Measurements from ENCODE around the gene HLA-E. TPM values are rescaled to one million over a fixed set of nuclear protein-coding genes. Genes with fewer than 3 reads are reported as not detected.
A peak's percentile ranks its signal among the peaks of the same experiment; 100 is the strongest.
"Not testable (repeated sequence)": the region's sequence is repeated elsewhere in the genome, so short reads cannot be mapped to it uniquely, and the experiment has no call there.

The HLA-E gene
- total and polyA plus RNA-seq, 2 of the 13 experiments (the other 11 are each of a cell fraction or from before 2014, with no cell fraction given) = 45.2 to 90.4 TPM

- peaks cover 25% of the 10 kb centered on the region for H3K4me1 ChIP-seq (ENCODE audit: insufficient read depth, low read length)
- intact Hi-C loops (cut with micrococcal nuclease; ENCODE audit: unreplicated experiment) = loop anchor here (2.0 to 5.0 kb wide), 2 partner anchors 115 to 240 kb away; partner anchors contain the start of gene TUBB
- H4K20me1 ChIP-seq (ENCODE audit: insufficient read depth, low read length); H3K36me3 ChIP-seq (replicated peaks in 1 of 2; ENCODE audit: control insufficient read depth in 1 of 2, insufficient read depth in 2 of 2, low read length in 2 of 2); H3K9ac ChIP-seq (ENCODE audit: insufficient read depth, low read depth, low read length); H3K9me3 ChIP-seq (ENCODE audit: low read length); H3K27ac ChIP-seq (ENCODE audit: extremely low read length, insufficient read depth, low read length); BruUV-seq (replicated peaks); H3K79me2 ChIP-seq (ENCODE audit: insufficient read depth, low read length); H2AFZ ChIP-seq (ENCODE audit: low read length): not testable (repeated sequence)
- in situ Hi-C loops (cut with HindIII; ENCODE audit: extremely low pct_ligation_motif_present, low pct_unique_long_range_greater_than_20kb) = loop anchor here (5.0 to 10.0 kb wide), 4 partner anchors 60 to 243 kb away; partner anchors contain the start of genes DHX16 and TUBB
- WGBS (ENCODE audit: low lambda C conversion rate) = under 1% methylated on average over 18 of the region's 19 CpGs
- peak; percentile 88 for FAIRE-seq
- H3K4me2 ChIP-seq (ENCODE audit: low read depth, low read length) = peak overlapping the region; percentile 75
- peak; percentile 78 for DNase-seq (ENCODE audit: low spot score)
- peaks cover 0 to 43% of the 10 kb centered on the region in 2 experiments; a peak in 3 of 5 replicates for H3K27me3 ChIP-seq (ENCODE audit: control insufficient read depth in 1 of 2, insufficient read depth in 2 of 2, low read length in 2 of 2)
- POLR2A ChIA-PET = interaction anchor here (1.0 to 1.5 kb wide), 5 partner anchors 59 to 249 kb away, joined by 3 to 9 read pairs (median 6); partner anchors contain the start of genes GNL1 and PRR3
- peak; percentile 99 for ATAC-seq
- H3K4me3 ChIP-seq (replicated peaks in 1 of 3; ENCODE audit: insufficient read depth in 1 of 3, low read depth in 2 of 3, low read length in 3 of 3) = peak overlapping the region in 1 of 3 experiments; percentile 52; a peak in 1 of 6 replicates
- CTCF ChIA-PET (ENCODE audit: low intra/inter-chr PET ratio, low total read pairs) = interaction anchor here (1.0 to 6.0 kb wide), 6 partner anchors 29 to 191 kb away, joined by 3 to 110 read pairs (median 12); partner anchors contain the start of gene DHX16
- TF ChIP-seq ZNF451 (CRISPR knock-in tag; IDR thresholded peaks at IDR 0.05) (0 out of 2 replicates have a peak, but pooled peaks have one; percentile 33), HNF1B (CRISPR knock-in tag; IDR thresholded peaks at IDR 0.05) (peak; percentile 65; the same call in 1 of the 2 replicates), ZMYM3 (CRISPR knock-in tag; IDR thresholded peaks at IDR 0.05) (0 out of 2 replicates have a peak, but pooled peaks have one; percentile 9), RAD21 (CRISPR knock-in tag; IDR thresholded peaks at IDR 0.05) (peak; percentile 96), ZSCAN21 (CRISPR knock-in tag; IDR thresholded peaks at IDR 0.05; ENCODE audit: borderline replicate concordance) (0 out of 2 replicates have a peak, but pooled peaks have one; percentile 22), SMC3 (IDR thresholded peaks at IDR 0.05; ENCODE audit: low read length) (peak; percentile 60), HDAC2 (CRISPR knock-in tag; IDR thresholded peaks at IDR 0.05) (0 out of 2 replicates have a peak, but pooled peaks have one; percentile 15), ZNF619 (CRISPR knock-in tag; IDR thresholded peaks at IDR 0.05) (0 out of 2 replicates have a peak, but pooled peaks have one; percentile 54), ZFP91 (CRISPR knock-in tag; IDR thresholded peaks at IDR 0.05; ENCODE audit: borderline replicate concordance) (peak; percentile 32; the same call in 1 of the 2 replicates), ZBTB26 (CRISPR knock-in tag; IDR thresholded peaks at IDR 0.05; ENCODE audit: borderline replicate concordance) (peak; percentile 86; the same call in 1 of the 2 replicates), BHLHE40 (IDR thresholded peaks at IDR 0.05; ENCODE audit: low read length) (peak; percentile 21; the same call in 1 of the 2 replicates), ZNF280D (CRISPR knock-in tag; IDR thresholded peaks at IDR 0.05) (peak; percentile 34; the same call in 1 of the 2 replicates), KDM2A (CRISPR knock-in tag; IDR thresholded peaks at IDR 0.05; ENCODE audit: borderline replicate concordance, low read depth) (peak; percentile 76; the same call in 1 of the 2 replicates)
Measured at GRCh38 chr6:30481965-30482644, 7.2 kb upstream of the HLA-E start.
